GM12891 (cell line): Measurements from ENCODE around the gene RELL2.

Experiments
- POLR2A ChIP-seq: IDR thresholded peaks from 2 replicates; pipeline ENCODE4 v1.6.1; 2011; ENCODE audit warnings: low read depth, low read length, control low read depth
- POLR2AphosphoS5 ChIP-seq: IDR thresholded peaks from 2 replicates; pipeline ENCODE4 v1.6.1; 2011; ENCODE audit warnings: low read depth, low read length, control low read depth
- POU2F2 ChIP-seq: IDR thresholded peaks from 2 replicates; pipeline ENCODE4 v1.6.1; 2011; ENCODE audit warnings: low read depth, mild to moderate bottlenecking, control low read depth, low read length, moderate library complexity
- SPI1 ChIP-seq: IDR thresholded peaks from 2 replicates; pipeline ENCODE4 v1.6.1; 2011; ENCODE audit warnings: low read depth, low read length, control low read depth
- TAF1 ChIP-seq: IDR thresholded peaks from 2 replicates; pipeline ENCODE4 v1.6.1; 2011; ENCODE audit warnings: low read depth, low read length, control low read depth

DNA sequence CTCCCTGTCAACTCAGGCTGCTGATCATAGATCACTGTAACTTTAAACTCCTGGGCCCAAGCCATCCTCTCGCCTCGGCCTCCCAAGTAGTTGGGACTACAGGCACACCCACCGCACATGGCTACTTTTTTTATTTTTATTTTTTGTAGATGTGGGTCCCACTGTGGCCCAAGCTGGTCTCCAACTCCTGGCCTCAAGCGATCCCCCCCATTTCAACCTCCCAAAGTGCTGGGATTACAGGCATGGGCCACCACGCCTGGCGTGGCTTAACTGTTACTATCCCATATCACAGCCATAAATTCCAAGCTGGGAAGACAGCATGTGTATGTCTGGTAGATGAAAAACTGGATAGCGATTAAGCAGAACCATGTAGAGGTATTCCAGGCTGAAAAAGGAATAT lies 1.2 kb upstream of the RELL2 start:
- TF ChIP-seq POLR2A (no peak), POLR2AphosphoS5 (no peak), TAF1 (no peak), POU2F2 (no peak), SPI1 (no peak)
